Measurements from ENCODE around the gene CDH26.

Gene CDH26

DNA sequence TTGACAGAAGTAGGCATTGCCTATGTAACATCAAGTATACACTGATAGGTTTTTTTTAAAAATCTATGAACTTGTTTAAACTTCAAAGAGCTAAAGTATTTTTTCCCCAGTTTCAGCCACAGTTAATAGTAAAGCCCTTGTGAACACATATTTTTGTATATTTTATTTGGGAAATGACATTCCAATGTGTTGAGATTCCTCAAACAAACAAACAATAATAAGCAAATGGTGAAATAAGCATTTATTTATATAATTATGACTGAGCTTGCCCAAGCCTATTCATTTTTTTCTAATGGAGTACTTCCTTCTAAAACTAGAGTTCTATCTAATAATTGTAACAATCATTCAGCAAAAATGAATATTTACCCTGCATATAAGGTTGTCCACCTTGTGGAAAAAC, 37.3 kb upstream of the CDH26 start:
- Histone ChIP-seq H3K4me2 (ENCODE audit: insufficient read depth, low read length) (no peak overlapping the region), H3K4me3 (ENCODE audit: low read depth in 1 of 2, low read length in 2 of 2) (no peak overlapping the region), H4K20me1 (ENCODE audit: insufficient read depth, low read length) (no peaks in the 10 kb centered on the region), H3K36me3 (ENCODE audit: insufficient read depth, low read length) (no peaks in the 10 kb centered on the region), H2AFZ (ENCODE audit: low read depth, low read length) (no peak overlapping the region), H3K79me2 (ENCODE audit: insufficient read depth, low read length) (no peaks in the 10 kb centered on the region), H3K27me3 (ENCODE audit: insufficient read depth, low read length, poor library complexity) (peaks cover 38% of the 10 kb centered on the region), H3K4me1 (ENCODE audit: insufficient read depth, low read length) (no peaks in the 10 kb centered on the region), H3K9ac (ENCODE audit: low read depth, low read length) (no peak overlapping the region), H3K9me3 (ENCODE audit: insufficient read depth, low read length, severe bottlenecking) (no peaks in the 10 kb centered on the region), H3K27ac (ENCODE audit: low read length) (no peak overlapping the region)
- DNase-seq (no peak), ATAC-seq (ENCODE audit: insufficient read depth, low read depth) (no peak)
- TF ChIP-seq CTCF (IDR thresholded peaks at IDR 0.05; ENCODE audit: borderline replicate concordance, extremely low read depth, low read length, poor library complexity, severe bottlenecking) = no peak

GRCh38 chr20:59923514-59923913, 34.7 kb upstream of the CDH26 start:
- Histone ChIP-seq H3K4me2 (ENCODE audit: insufficient read depth, low read length) (no peak overlapping the region), H3K4me1 (ENCODE audit: insufficient read depth, low read length) (no peaks in the 10 kb centered on the region), H3K36me3 (ENCODE audit: insufficient read depth, low read length) (no peaks in the 10 kb centered on the region), H2AFZ (ENCODE audit: low read depth, low read length) (no peak overlapping the region), H3K27me3 (ENCODE audit: insufficient read depth, low read length, poor library complexity) (peaks cover 42% of the 10 kb centered on the region), H3K9me3 (ENCODE audit: insufficient read depth, low read length, severe bottlenecking) (no peaks in the 10 kb centered on the region), H3K9ac (ENCODE audit: low read depth, low read length) (no peak overlapping the region), H3K4me3 (ENCODE audit: low read depth in 1 of 2, low read length in 2 of 2) (no peak overlapping the region), H3K79me2 (ENCODE audit: insufficient read depth, low read length) (no peaks in the 10 kb centered on the region), H3K27ac (ENCODE audit: low read length) (no peak overlapping the region), H4K20me1 (ENCODE audit: insufficient read depth, low read length) (no peaks in the 10 kb centered on the region)
- ATAC-seq (ENCODE audit: insufficient read depth, low read depth) = no peak
- DNase-seq = no peak
- TF ChIP-seq CTCF (IDR thresholded peaks at IDR 0.05; ENCODE audit: borderline replicate concordance, extremely low read depth, low read length, poor library complexity, severe bottlenecking) = no peak
- TF ChIP-seq EZH2 (IDR thresholded peaks at IDR 0.05; ENCODE audit: borderline replicate concordance, low read depth, low read length, severe bottlenecking) = no peak

- no peak for TF ChIP-seq EZH2 (IDR thresholded peaks at IDR 0.05; ENCODE audit: borderline replicate concordance, low read depth, low read length, severe bottlenecking)
- no peak for TF ChIP-seq CTCF (IDR thresholded peaks at IDR 0.05; ENCODE audit: borderline replicate concordance, extremely low read depth, low read length, poor library complexity, severe bottlenecking)
- Histone ChIP-seq H3K4me3 (ENCODE audit: low read depth in 1 of 2, low read length in 2 of 2) (no peak overlapping the region), H4K20me1 (ENCODE audit: insufficient read depth, low read length) (no peaks in the 10 kb centered on the region), H3K27me3 (ENCODE audit: insufficient read depth, low read length, poor library complexity) (peaks cover 44% of the 10 kb centered on the region), H3K27ac (ENCODE audit: low read length) (no peak overlapping the region), H3K9ac (ENCODE audit: low read depth, low read length) (no peak overlapping the region), H3K4me2 (ENCODE audit: insufficient read depth, low read length) (no peak overlapping the region), H3K9me3 (ENCODE audit: insufficient read depth, low read length, severe bottlenecking) (no peaks in the 10 kb centered on the region), H3K79me2 (ENCODE audit: insufficient read depth, low read length) (no peaks in the 10 kb centered on the region), H3K36me3 (ENCODE audit: insufficient read depth, low read length) (no peaks in the 10 kb centered on the region), H2AFZ (ENCODE audit: low read depth, low read length) (no peak overlapping the region), H3K4me1 (ENCODE audit: insufficient read depth, low read length) (no peaks in the 10 kb centered on the region)
- ATAC-seq (ENCODE audit: insufficient read depth, low read depth) (no peak), DNase-seq (no peak)
Measured at GRCh38 chr20:59925359-59925758, 32.9 kb upstream of the CDH26 start.

- Histone ChIP-seq H3K9ac (ENCODE audit: low read depth, low read length) (no peak overlapping the region), H3K36me3 (ENCODE audit: insufficient read depth, low read length) (no peaks in the 10 kb centered on the region), H3K4me2 (ENCODE audit: insufficient read depth, low read length) (no peak overlapping the region), H3K9me3 (ENCODE audit: insufficient read depth, low read length, severe bottlenecking) (no peaks in the 10 kb centered on the region), H3K79me2 (ENCODE audit: insufficient read depth, low read length) (no peaks in the 10 kb centered on the region), H2AFZ (ENCODE audit: low read depth, low read length) (no peak overlapping the region), H3K27me3 (ENCODE audit: insufficient read depth, low read length, poor library complexity) (peaks cover 42% of the 10 kb centered on the region), H3K27ac (ENCODE audit: low read length) (no peak overlapping the region), H4K20me1 (ENCODE audit: insufficient read depth, low read length) (no peaks in the 10 kb centered on the region), H3K4me3 (ENCODE audit: low read depth in 1 of 2, low read length in 2 of 2) (no peak overlapping the region), H3K4me1 (ENCODE audit: insufficient read depth, low read length) (no peaks in the 10 kb centered on the region)
- no peak for ATAC-seq (ENCODE audit: insufficient read depth, low read depth)
- no peak for DNase-seq
- TF ChIP-seq CTCF (IDR thresholded peaks at IDR 0.05; ENCODE audit: borderline replicate concordance, extremely low read depth, low read length, poor library complexity, severe bottlenecking) (no peak), EZH2 (IDR thresholded peaks at IDR 0.05; ENCODE audit: borderline replicate concordance, low read depth, low read length, severe bottlenecking) (no peak)
Measured at GRCh38 chr20:59925899-59926298, 32.3 kb upstream of the CDH26 start.

All from DND-41 (cell line).